ENCODE measurements around the gene PDE4B. TPM values are rescaled to one million over a fixed set of nuclear protein-coding genes. Genes with fewer than 3 reads are reported as not detected.

Gene PDE4B
- total and polyA plus RNA-seq, 7 donors, result 1.6 to 17.2 (median 10.7) TPM

DNA sequence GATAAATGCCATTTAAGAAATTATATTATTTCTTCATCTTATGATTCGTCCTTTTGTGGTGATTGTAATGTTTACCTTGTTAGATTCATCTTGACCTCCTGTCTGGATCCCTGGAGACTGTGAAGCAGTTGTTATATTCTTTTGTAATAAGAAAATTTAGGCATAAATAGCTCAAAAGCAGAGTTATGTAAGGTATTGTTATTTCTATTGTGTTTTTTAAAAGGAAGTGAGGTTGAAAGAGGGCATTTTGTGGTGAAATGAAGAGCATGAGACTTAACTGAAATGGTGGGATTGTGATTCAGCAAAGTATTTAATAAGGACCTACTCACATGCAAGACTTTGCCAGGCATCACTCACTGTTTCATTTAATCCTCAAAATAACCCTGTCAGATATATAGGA lies 104.0 kb downstream of the PDE4B start:
- no peaks in the 10 kb centered on the region for H3K36me3 ChIP-seq
- H3K4me1 ChIP-seq, result no peaks in the 10 kb centered on the region
- no peaks in the 10 kb centered on the region for H3K27me3 ChIP-seq
- H3K4me3 ChIP-seq, result no peak overlapping the region
- WGBS, 2 donors, result 72 to 76% methylated on average over 1 of the region's 1 CpG
- no peak for DNase-seq
- intact Hi-C loops (cut with DNase I), result no loop called here
- TF ChIP-seq EP300 (IDR thresholded peaks at IDR 0.05) (no peak), POLR2AphosphoS5 (IDR thresholded peaks at IDR 0.05) (no peak), CTCF (IDR thresholded peaks at IDR 0.05) (no peak), POLR2A (IDR thresholded peaks at IDR 0.05) (no peak)
- no peak overlapping the region for H3K27ac ChIP-seq
- no peaks in the 10 kb centered on the region for H3K9me3 ChIP-seq

DNA sequence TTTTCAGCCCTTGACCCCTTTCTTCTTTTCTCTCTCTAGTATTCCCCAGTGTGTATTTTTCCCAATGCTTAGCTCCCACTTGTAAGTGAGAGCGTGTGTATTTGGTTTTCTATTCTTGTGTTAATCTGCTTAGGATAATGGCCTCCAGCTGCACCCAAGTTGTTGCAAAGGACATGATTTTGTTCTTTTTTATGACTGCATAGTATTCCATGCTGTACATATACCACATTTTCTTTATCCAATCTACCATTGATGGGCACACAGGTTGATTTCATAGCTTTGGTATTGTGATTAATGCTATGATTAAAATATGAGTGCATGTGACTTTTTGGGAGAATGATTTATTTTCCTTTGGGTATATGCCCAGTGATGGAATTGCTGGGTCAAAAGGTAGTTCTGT lies 104.8 kb downstream of the PDE4B start:
- intact Hi-C loops (cut with DNase I), result no loop called here
- H3K27me3 ChIP-seq, result no peaks in the 10 kb centered on the region
- no peaks in the 10 kb centered on the region for H3K4me1 ChIP-seq
- no peaks in the 10 kb centered on the region for H3K9me3 ChIP-seq
- H3K4me3 ChIP-seq, result no peak overlapping the region
- no peak overlapping the region for H3K27ac ChIP-seq
- DNase-seq, result no peak
- 92 to 93% methylated on average over 1 of the region's 1 CpG for WGBS, 2 donors
- TF ChIP-seq CTCF (IDR thresholded peaks at IDR 0.05) (no peak), POLR2AphosphoS5 (IDR thresholded peaks at IDR 0.05) (no peak), POLR2A (IDR thresholded peaks at IDR 0.05) (no peak), EP300 (IDR thresholded peaks at IDR 0.05) (no peak)
- no peaks in the 10 kb centered on the region for H3K36me3 ChIP-seq

GRCh38 chr1:65904681-65905083 lies 112.0 kb downstream of the PDE4B start:
- intact Hi-C loops (cut with DNase I), result no loop called here
- Histone ChIP-seq H3K9me3 (no peaks in the 10 kb centered on the region), H3K27ac (no peak overlapping the region), H3K4me1 (no peaks in the 10 kb centered on the region), H3K4me3 (no peak overlapping the region), H3K27me3 (no peaks in the 10 kb centered on the region), H3K36me3 (no peaks in the 10 kb centered on the region)
- no peak for DNase-seq
- 61 to 68% methylated on average over 1 of the region's 1 CpG for WGBS, 2 donors
- TF ChIP-seq CTCF (IDR thresholded peaks at IDR 0.05) (no peak), POLR2AphosphoS5 (IDR thresholded peaks at IDR 0.05) (no peak), POLR2A (IDR thresholded peaks at IDR 0.05) (no peak), EP300 (IDR thresholded peaks at IDR 0.05) (no peak)

DNA sequence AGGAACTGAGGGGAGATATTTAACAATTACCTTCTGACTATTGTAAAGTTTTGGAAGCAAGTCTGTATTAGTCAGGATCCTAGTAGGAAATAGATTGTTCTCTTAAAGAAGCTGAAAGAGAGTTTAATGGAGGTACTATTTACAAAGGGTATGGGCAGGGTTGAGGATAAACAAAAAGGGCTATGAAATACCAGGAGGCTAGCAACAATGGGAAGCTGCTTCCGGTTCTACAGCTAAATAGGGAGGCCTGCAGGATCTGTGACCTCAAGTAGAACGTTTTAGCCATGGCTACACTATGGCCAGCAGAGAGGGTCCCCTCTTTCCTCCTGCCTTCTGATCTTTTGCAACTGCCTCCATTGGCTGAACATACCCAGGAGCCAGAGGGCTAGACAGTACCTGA lies 117.7 kb downstream of the PDE4B start:
- TF ChIP-seq CTCF (IDR thresholded peaks at IDR 0.05), result no peak
- no peak for TF ChIP-seq POLR2AphosphoS5 (IDR thresholded peaks at IDR 0.05)
- no peaks in the 10 kb centered on the region for H3K9me3 ChIP-seq
- no peak for DNase-seq
- H3K4me1 ChIP-seq, result no peaks in the 10 kb centered on the region
- no peak overlapping the region for H3K27ac ChIP-seq
- no peaks in the 10 kb centered on the region for H3K36me3 ChIP-seq
- no peak overlapping the region for H3K4me3 ChIP-seq
- intact Hi-C loops (cut with DNase I), result no loop called here
- 20 to 60% methylated on average over 2 of the region's 2 CpGs for WGBS, 2 donors
- H3K27me3 ChIP-seq, result no peaks in the 10 kb centered on the region

DNA sequence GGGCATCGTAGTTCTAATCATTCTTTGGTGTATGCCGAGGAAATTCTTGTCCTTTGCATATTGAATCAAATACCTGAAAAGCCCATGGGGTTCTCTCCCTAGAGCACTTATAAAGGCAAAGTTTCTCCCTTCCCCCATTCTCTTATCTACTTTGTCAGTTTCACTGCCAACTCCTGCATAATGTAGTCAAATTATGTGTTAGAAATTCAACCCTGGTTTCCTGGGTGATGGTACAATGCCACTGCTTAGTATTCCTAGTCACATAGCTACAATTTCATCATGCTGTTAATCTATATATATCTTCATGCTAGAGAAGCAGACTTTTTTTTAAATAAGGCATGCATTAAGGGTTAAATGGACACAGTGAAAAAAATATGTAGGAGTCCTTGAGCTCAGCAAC lies 119.0 kb downstream of the PDE4B start:
- 93 to 94% methylated on average over 2 of the region's 2 CpGs for WGBS, 2 donors

More for the DNA sequence above, 119.0 kb downstream of the PDE4B start:
- Histone ChIP-seq H3K9me3 (no peaks in the 10 kb centered on the region), H3K27me3 (no peaks in the 10 kb centered on the region), H3K4me3 (no peak overlapping the region), H3K4me1 (no peaks in the 10 kb centered on the region), H3K36me3 (no peaks in the 10 kb centered on the region), H3K27ac (no peak overlapping the region)
- DNase-seq, result no peak
- intact Hi-C loops (cut with DNase I), result no loop called here
- TF ChIP-seq CTCF (IDR thresholded peaks at IDR 0.05) (no peak), EP300 (IDR thresholded peaks at IDR 0.05) (no peak), POLR2AphosphoS5 (IDR thresholded peaks at IDR 0.05) (no peak), POLR2A (IDR thresholded peaks at IDR 0.05) (no peak)

Measured in sigmoid colon (tissue), 7 donors.